SK-N-SH (cell line): Measurements from ENCODE around the gene TOMM70. TPM values are rescaled to one million over a fixed set of nuclear protein-coding genes. Genes with fewer than 3 reads are reported as not detected.

ENCODE experiments used
- CTCF ChIA-PET: fragments of 300-600, 350-600 bp; formaldehyde crosslinking; extraction: SDS; loops from one replicate; lab custom pipeline; 2021; lab: Yijun Ruan, JAX
- POLR2A ChIA-PET: fragments of 350-600 bp; sonication (Branson Sonifier 250); formaldehyde crosslinking; extraction: SDS; loops from one replicate; lab custom pipeline; 2020; ENCODE audit warnings: antibody characterized with exemption, inconsistent platforms; lab: Yijun Ruan, JAX
- DNase-seq: peaks from one replicate; pipeline ENCODE4 v3.0.0; 2012
- H2AFZ ChIP-seq: fragments of 200-600 bp; sonication (generic); 2 replicates; pipeline ENCODE4 v1.8.1; 2016; ENCODE audit warnings: antibody characterized with exemption, mild to moderate bottlenecking, low read depth
- H3F3A ChIP-seq: fragments of 200-600 bp; sonication (generic); replicated peaks from 2 replicates; pipeline ENCODE3; 2016; ENCODE audit warnings: antibody characterized with exemption, mild to moderate bottlenecking; ENCODE audit not compliant: insufficient read depth
- H3K27ac ChIP-seq, 2 experiments: fragments of 200-500 bp in 1 of 2; fragments of 200-600 bp in 1 of 2; sonication (Bioruptor generic) in 1 of 2; sonication (generic), shearing (Covaris generic) in 1 of 2; 2 replicates each; pipeline versions ENCODE4 v1.5.1 to v1.6.1; 2014 to 2016; ENCODE audit warnings: low read depth in 2 of 2, inconsistent platforms in 1 of 2, low read length in 1 of 2, mild to moderate bottlenecking in 1 of 2, mixed read lengths in 1 of 2
- H3K27me3 ChIP-seq: fragments of 200-600 bp; sonication (generic), shearing (Covaris generic); 2 replicates; pipeline ENCODE4 v1.6.1; 2016; ENCODE audit warnings: mixed run types; ENCODE audit not compliant: insufficient read depth
- H3K36me3 ChIP-seq, 2 experiments: fragments of 200-500 bp in 1 of 2; fragments of 200-600 bp in 1 of 2; sonication (Bioruptor generic) in 1 of 2; sonication (generic) in 1 of 2; replicated peaks in 1 of 2; 2 replicates each; pipeline versions ENCODE3 to v1.5.1; 2014 to 2016; ENCODE audit warnings: low read length in 1 of 2, mild to moderate bottlenecking in 1 of 2; ENCODE audit not compliant: insufficient read depth in 2 of 2, control insufficient read depth in 1 of 2
- H3K4me1 ChIP-seq, 2 experiments: fragments of 200-500 bp in 1 of 2; fragments of 200-600 bp in 1 of 2; sonication (Bioruptor generic) in 1 of 2; sonication (generic), shearing (Covaris generic) in 1 of 2; 2 replicates each; pipeline versions ENCODE4 v1.5.1 to v1.6.1; 2014 to 2016; ENCODE audit warnings: low read depth in 1 of 2, low read length in 1 of 2, mixed run types in 1 of 2; ENCODE audit not compliant: insufficient read depth in 2 of 2, control insufficient read depth in 1 of 2
- H3K4me2 ChIP-seq: fragments of 200-600 bp; sonication (generic), shearing (Covaris generic); 2 replicates; pipeline ENCODE4 v1.6.1; 2017; ENCODE audit warnings: mixed run types
- H3K4me3 ChIP-seq, 2 experiments: fragments of 200-500 bp in 1 of 2; fragments of 200-600 bp in 1 of 2; sonication (Bioruptor generic) in 1 of 2; sonication (generic), shearing (Covaris generic) in 1 of 2; 2 replicates each; pipeline versions ENCODE4 v1.5.1 to v1.8.1; 2014 to 2016; ENCODE audit warnings: low read depth in 2 of 2, inconsistent platforms in 1 of 2, low read length in 1 of 2, mild to moderate bottlenecking in 1 of 2, mixed read lengths in 1 of 2, moderate library complexity in 1 of 2
- H3K79me2 ChIP-seq: fragments of 200-600 bp; sonication (generic); 2 replicates; pipeline ENCODE4 v1.8.1; 2017; ENCODE audit warnings: mild to moderate bottlenecking; ENCODE audit not compliant: insufficient read depth
- H3K9ac ChIP-seq: fragments of 200-600 bp; sonication (generic); 2 replicates; pipeline ENCODE4 v1.6.1; 2017; ENCODE audit warnings: mixed run types
- H3K9me2 ChIP-seq: fragments of 200-600 bp; sonication (generic); 2 replicates; pipeline ENCODE4 v1.6.1; 2017; ENCODE audit warnings: mixed run types
- H3K9me3 ChIP-seq: fragments of 200-600 bp; sonication (generic); 2 replicates; pipeline ENCODE4 v1.6.1; 2017; ENCODE audit warnings: mixed run types, mild to moderate bottlenecking, moderate library complexity
- H4K20me1 ChIP-seq: fragments of 200-600 bp; sonication (generic); 2 replicates; pipeline ENCODE4 v1.6.1; 2017; ENCODE audit warnings: mild to moderate bottlenecking, mixed run types; ENCODE audit not compliant: insufficient read depth
- CTCF ChIP-seq: fragments of 200-600 bp; sonication (generic); IDR thresholded peaks from 2 replicates; pipeline ENCODE4 v1.6.1; 2017; ENCODE audit warnings: antibody characterized with exemption, mild to moderate bottlenecking, moderate library complexity
- EP300 ChIP-seq, 2 experiments: IDR thresholded peaks; 2 replicates each; pipeline versions ENCODE4 v1.4.0 to v1.6.1; 2012; ENCODE audit warnings: borderline replicate concordance in 1 of 2, low read depth in 1 of 2, low read length in 1 of 2
- MXI1 ChIP-seq: IDR thresholded peaks from 2 replicates; pipeline ENCODE4 v1.6.1; 2012; ENCODE audit warnings: mild to moderate bottlenecking, low read depth, low read length, improper control_type of control experiment
- POLR2AphosphoS5 ChIP-seq: IDR thresholded peaks from 2 replicates; pipeline ENCODE4 v1.6.1; 2012; ENCODE audit warnings: low read depth, low read length
- RAD21 ChIP-seq: IDR thresholded peaks from 2 replicates; pipeline ENCODE4 v1.6.1; 2012; ENCODE audit warnings: mild to moderate bottlenecking, low read length
- REST ChIP-seq: IDR thresholded peaks from 2 replicates; pipeline ENCODE4 v1.6.1; 2012; ENCODE audit warnings: mild to moderate bottlenecking, low read depth, low read length, moderate library complexity
- SIN3A ChIP-seq: IDR thresholded peaks from 2 replicates; pipeline ENCODE4 v1.6.1; 2012; ENCODE audit warnings: low read depth, mild to moderate bottlenecking, low read length, moderate library complexity, borderline replicate concordance
- USF1 ChIP-seq: IDR thresholded peaks from 2 replicates; pipeline ENCODE4 v1.4.0; 2012; ENCODE audit warnings: low read depth, borderline replicate concordance
- polyA plus RNA-seq, 3 experiments: library from polyadenylated mRNA; depleted of rRNA; stranded (reverse); fragments of >200 nt; gene quantifications; 2 replicates each; pipeline ENCODE4 v1.2.3, GENCODE V29; 2012
- TF ChIP-seq, protein P1 (sequence below): fragments of 150-350 bp; IDR thresholded peaks from 2 replicates; pipeline ENCODE4 v1.6.1; 2016; ENCODE audit warnings: mild to moderate bottlenecking, low read depth, low read length

Gene TOMM70
- polyA plus RNA-seq, 1 of the 3 experiments (the other 2 are of a cell fraction), result 17.4 TPM

DNA sequence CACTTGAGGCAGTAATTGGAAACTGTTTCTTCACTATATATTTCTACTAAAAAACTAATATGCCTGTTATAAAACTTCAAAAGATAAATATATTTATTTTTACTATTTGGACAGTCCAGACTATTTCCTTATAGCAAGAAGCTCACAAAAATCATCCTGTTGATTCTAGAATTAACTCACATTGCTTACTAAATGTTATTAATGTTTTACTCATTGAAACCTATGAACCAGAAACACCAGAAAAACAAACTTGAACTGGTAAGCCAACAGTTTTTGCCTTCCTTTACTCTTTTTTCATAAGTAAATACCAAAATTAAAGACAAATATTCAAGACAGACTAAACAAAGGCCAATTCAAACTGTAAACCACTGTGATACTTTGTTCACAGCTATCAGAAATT, 26.4 kb downstream of the TOMM70 start:
- Histone ChIP-seq H2AFZ (no peak overlapping the region), H3K27ac (no peak overlapping the region), H4K20me1 (no peaks in the 10 kb centered on the region), H3K9ac (no peak overlapping the region), H3K9me3 (no peaks in the 10 kb centered on the region), H3K4me1 (no peaks in the 10 kb centered on the region), H3K4me2 (no peak overlapping the region), H3K27me3 (no peaks in the 10 kb centered on the region), H3F3A (peaks cover 9% of the 10 kb centered on the region), H3K9me2 (no peaks in the 10 kb centered on the region), H3K4me3 (no peak overlapping the region), H3K36me3 (peaks cover 77 to 81% of the 10 kb centered on the region in 2 experiments), H3K79me2 (peaks cover 11% of the 10 kb centered on the region; the same call in 1 of the 2 replicates)
- TF ChIP-seq POLR2AphosphoS5, result no peak
- TF ChIP-seq REST, result no peak
- TF ChIP-seq, protein P1, sequence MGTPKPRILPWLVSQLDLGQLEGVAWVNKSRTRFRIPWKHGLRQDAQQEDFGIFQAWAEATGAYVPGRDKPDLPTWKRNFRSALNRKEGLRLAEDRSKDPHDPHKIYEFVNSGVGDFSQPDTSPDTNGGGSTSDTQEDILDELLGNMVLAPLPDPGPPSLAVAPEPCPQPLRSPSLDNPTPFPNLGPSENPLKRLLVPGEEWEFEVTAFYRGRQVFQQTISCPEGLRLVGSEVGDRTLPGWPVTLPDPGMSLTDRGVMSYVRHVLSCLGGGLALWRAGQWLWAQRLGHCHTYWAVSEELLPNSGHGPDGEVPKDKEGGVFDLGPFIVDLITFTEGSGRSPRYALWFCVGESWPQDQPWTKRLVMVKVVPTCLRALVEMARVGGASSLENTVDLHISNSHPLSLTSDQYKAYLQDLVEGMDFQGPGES, result no peak
- no peak for TF ChIP-seq MXI1
- no peak for TF ChIP-seq CTCF
- no peak for TF ChIP-seq SIN3A
- no peak for TF ChIP-seq USF1
- TF ChIP-seq EP300 (IDR thresholded peaks at IDR 0.05; ENCODE audit: borderline replicate concordance in 1 of 2, low read depth in 1 of 2, low read length in 1 of 2), result no peak
- TF ChIP-seq RAD21, result no peak
- POLR2A ChIA-PET, result no interaction called here
- DNase-seq, result no peak
- CTCF ChIA-PET, result interaction anchor here (1.4 kb wide), 2 partner anchors 10 kb away, joined by 3 to 4 read pairs; no protein-coding TSS in a partner anchor
